Bronchial epithelial cell (primary cell): ENCODE data around the gene OR10A3. TPM values are rescaled to one million over a fixed set of nuclear protein-coding genes. Genes with fewer than 3 reads are reported as not detected.
A peak's percentile ranks its signal among the peaks of the same experiment; 100 is the strongest.

Experiments used
- DNase-seq: peaks from one replicate; pipeline ENCODE4 v3.0.0-alpha.2; 2010; ENCODE audit warnings: low read depth
- FAIRE-seq: peaks from 2 replicates; lab custom pipeline; 2011; peaks lifted over from hg19 to GRCh38; lab: Jason Lieb, UNC
- H3K27me3 ChIP-seq: 2 replicates; pipeline ENCODE4 v1.5.1; 2011; ENCODE audit warnings: low read length; ENCODE audit not compliant: control insufficient read depth, insufficient read depth
- H3K36me3 ChIP-seq: 2 replicates; pipeline ENCODE4 v1.5.1; 2011; ENCODE audit warnings: low read length; ENCODE audit not compliant: control insufficient read depth, insufficient read depth
- H3K4me3 ChIP-seq: 2 replicates; pipeline ENCODE4 v1.5.1; 2011; ENCODE audit warnings: mild to moderate bottlenecking, low read depth, low read length, control low read depth
- total RNA-seq: library from RNA; depleted of rRNA; stranded (reverse); fragments of >200 nt; gene quantifications from 2 replicates; pipeline ENCODE4 v1.2.1, GENCODE V29; 2014
- TF ChIP-seq, protein P1 (sequence below): IDR thresholded peaks from 2 replicates; pipeline ENCODE4 v1.5.1; 2011; ENCODE audit warnings: mild to moderate bottlenecking, moderate library complexity, low read length, control low read depth, inconsistent platforms; ENCODE audit not compliant: insufficient read depth, severe bottlenecking

The OR10A3 gene
- total RNA-seq, 1 donor from 2014 or later: not detected

DNA sequence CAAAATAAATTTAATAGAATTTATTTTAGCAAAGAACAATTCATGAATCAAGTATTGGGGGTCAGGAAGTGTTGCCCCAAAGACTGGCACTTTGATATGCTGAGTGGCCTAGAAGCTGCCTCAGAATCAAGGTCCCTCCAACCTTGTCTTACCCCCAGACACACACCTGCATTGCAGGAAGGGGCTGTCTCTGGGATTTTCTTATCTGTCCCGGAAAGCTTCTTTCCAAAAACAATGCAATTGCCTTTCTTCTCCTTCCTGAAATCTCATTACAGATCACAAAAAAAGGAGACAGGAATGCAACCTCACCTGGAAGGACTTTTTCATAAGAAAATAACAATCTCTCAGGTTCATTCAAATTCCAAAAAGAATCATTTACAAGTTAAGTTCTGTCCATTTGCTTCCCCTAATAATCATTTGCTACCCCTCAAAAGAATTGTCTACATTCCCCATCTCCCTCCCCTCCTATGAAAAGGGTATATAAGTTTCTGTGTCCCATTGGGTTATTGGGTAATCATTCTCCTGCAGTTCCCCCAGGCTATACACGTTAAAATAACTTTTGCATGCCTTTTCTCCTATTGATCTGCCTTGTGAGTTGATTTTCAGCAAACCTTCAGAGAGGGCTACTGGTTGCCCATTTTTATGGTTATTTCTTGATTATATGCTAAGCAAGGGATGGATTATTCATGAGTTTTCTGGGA is 31.8 kb downstream of the OR10A3 start:
- no peak for FAIRE-seq
- no peak for DNase-seq
- TF ChIP-seq, protein P1, sequence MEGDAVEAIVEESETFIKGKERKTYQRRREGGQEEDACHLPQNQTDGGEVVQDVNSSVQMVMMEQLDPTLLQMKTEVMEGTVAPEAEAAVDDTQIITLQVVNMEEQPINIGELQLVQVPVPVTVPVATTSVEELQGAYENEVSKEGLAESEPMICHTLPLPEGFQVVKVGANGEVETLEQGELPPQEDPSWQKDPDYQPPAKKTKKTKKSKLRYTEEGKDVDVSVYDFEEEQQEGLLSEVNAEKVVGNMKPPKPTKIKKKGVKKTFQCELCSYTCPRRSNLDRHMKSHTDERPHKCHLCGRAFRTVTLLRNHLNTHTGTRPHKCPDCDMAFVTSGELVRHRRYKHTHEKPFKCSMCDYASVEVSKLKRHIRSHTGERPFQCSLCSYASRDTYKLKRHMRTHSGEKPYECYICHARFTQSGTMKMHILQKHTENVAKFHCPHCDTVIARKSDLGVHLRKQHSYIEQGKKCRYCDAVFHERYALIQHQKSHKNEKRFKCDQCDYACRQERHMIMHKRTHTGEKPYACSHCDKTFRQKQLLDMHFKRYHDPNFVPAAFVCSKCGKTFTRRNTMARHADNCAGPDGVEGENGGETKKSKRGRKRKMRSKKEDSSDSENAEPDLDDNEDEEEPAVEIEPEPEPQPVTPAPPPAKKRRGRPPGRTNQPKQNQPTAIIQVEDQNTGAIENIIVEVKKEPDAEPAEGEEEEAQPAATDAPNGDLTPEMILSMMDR: no peak
- H3K27me3 ChIP-seq: no peaks in the 10 kb centered on the region
- H3K36me3 ChIP-seq: no peaks in the 10 kb centered on the region
- no peak overlapping the region for H3K4me3 ChIP-seq

DNA sequence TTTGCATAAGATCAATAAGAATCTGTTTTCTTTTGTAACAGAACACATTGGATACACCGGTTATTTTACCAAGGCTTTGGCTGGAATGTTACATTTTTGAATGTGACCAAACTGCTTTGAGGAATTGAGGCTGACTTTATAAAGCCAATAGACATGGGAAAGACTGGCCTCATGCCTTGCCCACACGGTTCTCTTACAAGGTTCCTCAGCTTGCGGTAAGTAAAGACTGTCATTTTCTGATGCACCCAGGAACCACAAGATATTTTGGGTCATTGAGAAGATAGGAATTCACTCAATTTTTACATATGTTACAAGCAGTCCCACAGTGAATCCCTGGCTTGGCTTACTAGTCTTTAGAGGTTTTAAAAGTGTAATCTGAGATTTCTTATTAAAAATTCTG is 34.4 kb downstream of the OR10A3 start:
- Histone ChIP-seq H3K4me3 (no peak overlapping the region), H3K36me3 (no peaks in the 10 kb centered on the region), H3K27me3 (no peaks in the 10 kb centered on the region)
- DNase-seq: no peak
- FAIRE-seq: no peak
- TF ChIP-seq, protein P1: no peak

DNA sequence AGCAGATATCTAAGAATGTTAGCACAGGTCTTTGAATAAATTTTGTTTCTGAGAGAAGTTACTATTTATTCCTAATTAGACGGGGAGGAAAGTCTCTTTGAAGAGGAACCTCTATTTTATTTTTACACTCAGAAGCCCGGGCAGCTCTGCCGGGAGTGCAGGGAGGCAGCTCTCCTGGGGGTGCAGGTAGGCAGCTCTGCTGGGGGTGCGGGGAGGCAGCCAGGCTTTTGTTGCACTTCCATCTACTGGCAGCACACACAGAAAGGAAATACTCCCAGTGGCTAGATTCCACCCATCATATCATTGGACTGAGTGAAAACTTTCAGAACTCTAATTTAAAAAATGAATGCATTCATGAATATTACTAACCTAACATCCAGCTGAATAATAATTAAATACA is 35.0 kb downstream of the OR10A3 start:
- FAIRE-seq (no peak), DNase-seq (peak; percentile 49)
- TF ChIP-seq, protein P1: no peak
- H3K36me3 ChIP-seq: no peaks in the 10 kb centered on the region
- peak overlapping the region; percentile 14 for H3K4me3 ChIP-seq
- H3K27me3 ChIP-seq: no peaks in the 10 kb centered on the region

DNA sequence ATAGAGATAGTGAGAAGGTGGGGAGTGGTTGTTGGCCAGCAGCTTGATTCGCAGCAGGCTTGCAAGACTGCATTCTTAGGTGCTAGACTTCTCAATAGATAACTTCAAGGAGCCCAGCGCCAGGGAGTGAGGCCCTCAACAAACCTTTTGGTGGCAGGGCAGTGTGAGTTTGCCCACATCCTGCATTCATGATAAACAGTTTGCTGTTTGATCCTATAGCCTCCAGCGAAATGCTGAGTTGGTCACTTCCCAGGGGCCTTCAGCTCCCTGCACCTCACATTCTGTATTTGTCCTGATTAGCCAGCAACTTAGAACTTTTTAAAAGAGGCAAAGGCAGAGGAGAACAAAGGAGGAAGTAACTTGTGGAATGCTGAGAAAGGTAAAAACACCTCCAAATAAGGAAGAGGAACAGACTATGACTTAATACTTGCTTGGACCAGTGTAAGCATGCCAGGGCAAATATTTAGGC is 35.5 kb downstream of the OR10A3 start:
- Histone ChIP-seq H3K27me3 (no peaks in the 10 kb centered on the region), H3K4me3 (peak overlapping the region; percentile 2), H3K36me3 (no peaks in the 10 kb centered on the region)
- peak; percentile 62 for DNase-seq
- TF ChIP-seq, protein P1: no peak
- no peak for FAIRE-seq

DNA sequence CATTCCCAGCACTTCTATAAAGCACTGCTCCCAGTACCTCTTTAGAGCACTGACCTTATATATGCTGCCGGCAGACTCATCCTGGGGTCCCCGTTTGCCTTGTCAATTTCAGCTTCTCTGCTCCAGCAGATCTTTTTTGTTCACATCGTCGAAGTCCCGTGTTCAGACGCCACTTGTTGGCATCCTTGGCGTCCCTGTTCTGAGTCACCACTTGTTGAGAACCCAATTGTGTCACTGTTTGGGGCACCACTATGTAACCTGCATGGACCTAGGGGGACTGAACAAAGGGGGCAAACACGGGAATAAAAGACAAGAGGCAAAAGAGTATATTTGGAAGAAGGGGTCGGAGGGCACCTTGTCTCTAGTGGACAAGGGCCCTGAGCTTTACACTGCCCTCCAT is 36.0 kb downstream of the OR10A3 start:
- H3K27me3 ChIP-seq: no peaks in the 10 kb centered on the region
- no peak for FAIRE-seq
- DNase-seq: peak; percentile 40
- H3K36me3 ChIP-seq: no peaks in the 10 kb centered on the region
- TF ChIP-seq, protein P1: no peak
- H3K4me3 ChIP-seq: peak overlapping the region; percentile 2

DNA sequence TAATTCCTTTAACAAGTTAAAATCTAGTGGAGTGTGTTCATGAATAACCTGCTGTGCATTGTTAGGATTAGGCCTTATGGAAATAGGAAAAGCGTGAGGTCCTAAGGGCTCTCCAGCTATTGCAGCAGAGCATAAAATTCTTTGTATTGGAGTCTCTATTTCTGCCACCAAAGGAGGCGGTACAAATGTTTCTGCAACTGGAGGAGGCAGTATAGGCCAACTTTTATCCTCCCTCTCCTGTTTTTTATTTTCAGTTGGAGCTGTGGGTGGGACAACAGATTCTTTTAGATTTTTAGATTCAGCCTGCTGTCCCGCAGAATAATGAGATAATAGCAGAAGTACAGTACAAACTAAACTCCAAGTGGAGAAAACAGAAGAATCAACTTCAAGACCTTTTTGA is 36.6 kb downstream of the OR10A3 start:
- no peaks in the 10 kb centered on the region for H3K36me3 ChIP-seq
- H3K4me3 ChIP-seq: peak overlapping the region; percentile 2
- TF ChIP-seq, protein P1: peak; percentile 43
- H3K27me3 ChIP-seq: no peaks in the 10 kb centered on the region
- no peak for FAIRE-seq
- peak; percentile 62 for DNase-seq
